Measurements from ENCODE around the gene BPIFB6.
"Not testable (repeated sequence)": the region's sequence is repeated elsewhere in the genome, so short reads cannot be mapped to it uniquely, and the experiment has no call there.

BPIFB6 gene

DNA sequence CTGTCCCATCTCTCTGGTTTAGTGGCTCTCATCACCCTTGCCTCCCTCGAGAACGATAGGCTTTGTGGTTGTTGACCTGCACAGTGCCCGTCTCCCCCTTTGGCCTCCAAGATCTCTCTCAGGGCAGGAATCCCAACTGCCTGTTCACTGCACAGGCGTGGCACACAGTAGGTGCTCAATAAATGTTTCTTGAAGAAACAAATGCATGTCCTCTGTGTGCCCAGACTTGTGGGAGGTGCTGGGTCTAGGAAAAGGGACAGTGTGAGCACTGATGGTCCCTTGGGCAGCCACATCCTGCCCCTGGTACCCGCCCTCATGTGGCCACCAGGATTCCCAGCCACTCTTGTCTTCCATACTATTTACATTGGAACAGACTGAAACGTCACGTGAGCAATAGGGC lies 2.6 kb upstream of the BPIFB6 start:
- no peak for DNase-seq (ENCODE audit: low read depth)

DNA sequence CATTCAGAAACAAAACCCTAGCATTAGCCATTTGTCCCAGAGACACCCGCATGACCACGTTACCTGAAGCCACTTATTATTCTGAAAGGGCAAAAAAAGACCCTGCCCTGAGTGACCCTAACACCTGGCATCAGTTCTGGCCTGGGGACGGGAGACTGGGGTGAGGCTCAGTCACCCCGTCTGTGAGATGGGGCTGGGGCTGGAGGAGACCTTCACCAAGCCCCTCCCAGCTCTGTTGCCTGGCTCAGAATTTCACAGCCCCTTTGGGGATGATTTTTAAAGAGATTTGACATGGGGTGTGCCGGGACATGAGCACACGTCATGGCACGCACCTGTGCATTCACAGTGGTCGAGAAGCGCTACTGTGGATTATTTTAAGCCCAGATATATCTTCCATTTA lies 1.4 kb upstream of the BPIFB6 start:
- no peak for DNase-seq (ENCODE audit: low read depth)

GRCh38 chr20:33030569-33030968 lies 879 bp upstream of the BPIFB6 start:
- no peak for DNase-seq (ENCODE audit: low read depth)

DNA sequence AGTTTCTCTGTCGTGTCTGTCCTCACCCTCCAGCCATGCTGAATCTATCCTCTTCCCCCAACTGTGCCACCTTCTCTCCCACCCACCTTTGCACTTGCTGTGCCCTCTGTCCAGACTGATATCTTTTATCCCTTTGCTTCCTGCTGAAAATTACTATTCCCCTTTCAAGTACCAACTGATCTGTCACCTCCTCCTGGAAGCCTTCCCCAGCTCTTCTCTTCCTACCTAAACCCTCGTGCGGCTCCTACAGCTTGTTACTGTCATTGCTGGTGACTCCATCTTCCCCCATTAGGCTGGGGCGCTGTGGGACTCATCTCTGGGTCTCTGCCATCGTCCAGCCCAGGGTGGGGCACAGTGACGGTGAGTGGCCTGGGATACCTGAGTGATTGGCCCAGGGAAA lies 1.1 kb downstream of the BPIFB6 start:
- DNase-seq (ENCODE audit: low read depth): no peak

- no peak for DNase-seq (ENCODE audit: low read depth)
Measured at GRCh38 chr20:33033381-33033780, 1.9 kb downstream of the BPIFB6 start.

DNA sequence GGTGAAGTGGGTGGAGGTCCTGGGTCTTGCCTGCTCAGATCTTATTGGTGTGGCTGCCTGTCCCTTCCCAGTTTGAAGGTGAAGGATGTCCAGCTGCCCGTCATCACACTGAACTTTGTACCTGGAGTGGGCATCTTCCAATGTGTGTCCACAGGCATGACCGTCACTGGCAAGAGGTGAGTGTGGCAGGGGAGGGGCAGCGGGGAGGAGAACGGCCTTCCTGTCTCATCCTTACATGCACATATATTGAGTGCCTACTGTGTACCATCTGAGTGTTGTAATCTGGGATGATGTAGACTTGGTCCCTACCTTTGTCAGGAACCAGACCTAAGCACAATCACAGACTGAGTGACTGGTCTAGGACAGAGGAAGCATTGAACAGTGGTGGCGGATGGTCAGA lies 2.7 kb downstream of the BPIFB6 start:
- DNase-seq (ENCODE audit: low read depth): no peak

DNA sequence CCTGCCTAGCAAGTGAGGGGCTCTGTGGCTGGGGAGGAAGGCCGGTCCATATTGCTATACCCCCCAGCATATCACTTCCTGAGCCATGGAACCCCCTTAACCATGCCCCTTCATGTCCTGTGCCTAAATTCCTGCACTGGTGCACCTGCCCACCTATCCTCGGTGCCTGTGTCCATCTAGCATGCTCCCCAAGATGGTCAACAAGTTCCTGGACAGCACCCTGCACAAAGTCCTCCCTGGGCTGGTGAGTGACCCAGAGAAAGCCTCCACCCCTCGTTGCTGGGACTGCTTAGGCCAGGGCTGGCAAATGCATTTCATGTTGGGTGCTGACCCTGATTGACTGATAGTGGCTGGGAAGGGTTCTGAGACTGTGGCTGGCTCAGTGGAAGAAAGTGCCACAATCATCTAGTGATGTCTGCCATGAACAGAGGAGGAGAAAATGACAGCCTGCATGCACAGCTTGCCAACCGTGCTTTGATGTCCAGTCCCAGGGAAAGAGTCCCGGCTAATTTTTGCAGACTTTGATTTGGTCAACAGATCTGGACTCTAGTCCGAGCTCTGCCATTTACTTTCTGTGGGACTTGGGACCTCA lies 3.5 kb downstream of the BPIFB6 start:
- no peak for DNase-seq (ENCODE audit: low read depth)

GRCh38 chr20:33037456-33037855 lies 6.0 kb downstream of the BPIFB6 start:
- DNase-seq (ENCODE audit: low read depth): no peak

DNA sequence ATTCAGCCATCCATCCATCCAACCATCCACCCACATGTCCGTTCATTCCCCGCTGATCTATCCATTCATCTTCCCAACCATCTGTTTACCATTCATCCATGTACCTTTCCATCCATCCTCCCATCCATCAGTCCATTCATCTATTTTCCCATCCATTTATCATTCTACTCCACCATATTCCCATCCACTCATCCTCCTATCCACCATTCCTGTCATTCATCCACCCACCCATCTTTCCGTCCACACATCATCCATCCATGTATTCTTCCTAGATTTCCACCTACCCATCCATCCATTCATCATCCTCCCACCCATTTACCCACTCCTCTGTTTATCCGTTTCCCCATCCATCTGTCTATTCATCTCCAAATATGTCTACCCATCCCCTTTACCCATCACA lies 6.8 kb downstream of the BPIFB6 start:
- DNase-seq (ENCODE audit: low read depth): no peak

DNA sequence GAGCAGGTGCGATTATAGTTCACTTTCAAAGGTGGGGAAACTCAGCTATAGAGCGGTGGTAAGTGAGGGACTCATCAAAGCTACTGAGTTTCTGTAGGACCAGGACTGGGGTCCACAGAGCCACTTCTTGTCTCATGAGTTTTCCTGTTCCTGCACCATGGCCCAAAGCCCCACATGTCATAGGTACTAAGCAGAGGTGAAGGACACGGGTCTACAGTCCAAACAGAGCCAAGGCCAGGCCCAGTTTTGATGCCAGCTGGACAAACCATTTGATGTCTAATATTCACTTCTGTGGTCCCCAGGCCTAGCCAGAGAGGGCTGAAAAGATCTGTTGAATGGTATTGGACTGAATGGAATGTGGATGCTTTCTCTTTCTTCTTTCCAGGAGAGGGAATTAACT lies 11.0 kb downstream of the BPIFB6 start:
- DNase-seq (ENCODE audit: low read depth): no peak

DNA sequence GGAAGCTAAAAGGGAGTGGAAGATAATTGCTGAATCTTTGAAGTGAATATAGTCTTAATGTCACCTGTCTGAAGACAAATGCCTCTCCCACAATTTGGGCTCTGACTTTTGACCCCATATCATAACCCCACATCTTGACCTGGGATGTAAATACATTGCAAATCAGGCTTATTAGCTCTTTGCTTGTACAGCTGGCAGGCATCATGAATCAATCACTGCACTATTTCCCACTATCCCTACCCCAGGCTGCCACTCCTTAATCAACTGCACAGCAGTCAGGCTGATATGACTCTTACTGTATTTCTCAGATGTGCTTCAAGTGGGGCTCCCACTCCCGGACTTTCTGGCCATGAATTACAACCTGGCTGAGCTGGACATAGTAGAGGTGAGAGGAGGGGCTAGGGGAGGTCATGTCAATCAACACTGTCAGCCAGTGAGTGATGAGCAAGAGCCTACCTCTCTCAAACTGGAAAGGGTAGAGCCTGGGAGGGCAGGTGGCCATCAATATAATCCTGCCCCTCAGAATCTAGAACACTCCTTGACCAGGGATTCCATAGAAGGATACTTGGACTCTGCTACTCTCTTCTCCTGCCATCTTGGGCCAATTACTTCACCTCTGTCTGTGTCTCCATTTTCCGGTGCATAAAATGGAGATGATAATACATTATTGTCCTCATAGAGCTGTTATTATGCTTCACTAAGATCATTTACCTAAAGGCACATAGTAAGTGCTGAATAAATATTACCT lies 11.7 kb downstream of the BPIFB6 start:
- DNase-seq (ENCODE audit: low read depth): no peak

- DNase-seq (ENCODE audit: low read depth): no peak
Measured at GRCh38 chr20:33043731-33044181, 12.3 kb downstream of the BPIFB6 start.

DNA sequence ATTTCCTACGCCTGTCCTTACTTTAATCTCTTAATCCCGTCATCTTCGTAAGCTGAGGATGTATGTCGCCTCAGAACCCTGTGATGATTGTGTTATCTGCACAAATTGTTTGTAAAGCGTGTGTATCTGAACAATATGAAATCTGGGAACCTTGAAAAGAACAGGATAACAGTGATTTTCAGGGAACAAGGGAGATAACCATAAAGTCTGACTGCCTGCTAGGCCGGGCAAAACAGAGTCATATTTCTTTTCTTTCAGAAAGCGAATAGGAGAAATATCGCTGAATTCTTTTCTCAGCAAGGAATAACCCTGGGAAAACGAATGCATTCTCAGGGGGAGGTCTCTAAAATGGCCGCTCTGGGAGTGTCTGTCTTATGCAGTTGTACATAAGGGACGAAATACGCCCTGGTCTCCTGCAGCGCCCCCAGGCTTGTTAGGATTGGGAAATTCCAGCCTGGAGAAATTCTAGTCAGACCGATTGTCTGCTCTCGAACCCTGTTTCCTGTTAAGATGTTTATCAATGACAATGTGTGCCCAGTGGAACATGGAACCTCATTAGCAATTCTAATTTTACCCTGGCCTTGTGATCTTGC lies 13.8 kb downstream of the BPIFB6 start:
- not testable (repeated sequence) for DNase-seq (ENCODE audit: low read depth)

DNA sequence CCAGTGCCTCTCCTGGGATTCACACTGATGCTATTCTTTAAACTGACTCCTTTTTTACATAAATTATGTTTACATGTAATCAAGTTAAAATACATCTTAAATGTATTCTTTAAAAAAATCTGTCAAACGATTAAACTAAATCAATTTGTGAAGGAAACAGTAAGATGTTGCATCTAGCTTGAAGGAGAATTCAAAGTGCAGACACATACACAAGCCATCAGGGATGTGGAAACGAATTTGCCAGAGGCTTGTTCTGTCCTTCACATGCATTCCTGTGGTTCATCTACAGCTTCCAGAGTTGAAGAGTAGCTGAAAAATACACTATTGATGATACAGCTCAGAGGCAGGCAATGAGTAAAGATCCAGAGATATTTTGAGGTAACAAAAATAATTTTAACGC lies 15.0 kb downstream of the BPIFB6 start:
- DNase-seq (ENCODE audit: low read depth): no peak

- DNase-seq (ENCODE audit: low read depth): no peak
Measured at GRCh38 chr20:33051333-33051732, 19.9 kb downstream of the BPIFB6 start.

DNA sequence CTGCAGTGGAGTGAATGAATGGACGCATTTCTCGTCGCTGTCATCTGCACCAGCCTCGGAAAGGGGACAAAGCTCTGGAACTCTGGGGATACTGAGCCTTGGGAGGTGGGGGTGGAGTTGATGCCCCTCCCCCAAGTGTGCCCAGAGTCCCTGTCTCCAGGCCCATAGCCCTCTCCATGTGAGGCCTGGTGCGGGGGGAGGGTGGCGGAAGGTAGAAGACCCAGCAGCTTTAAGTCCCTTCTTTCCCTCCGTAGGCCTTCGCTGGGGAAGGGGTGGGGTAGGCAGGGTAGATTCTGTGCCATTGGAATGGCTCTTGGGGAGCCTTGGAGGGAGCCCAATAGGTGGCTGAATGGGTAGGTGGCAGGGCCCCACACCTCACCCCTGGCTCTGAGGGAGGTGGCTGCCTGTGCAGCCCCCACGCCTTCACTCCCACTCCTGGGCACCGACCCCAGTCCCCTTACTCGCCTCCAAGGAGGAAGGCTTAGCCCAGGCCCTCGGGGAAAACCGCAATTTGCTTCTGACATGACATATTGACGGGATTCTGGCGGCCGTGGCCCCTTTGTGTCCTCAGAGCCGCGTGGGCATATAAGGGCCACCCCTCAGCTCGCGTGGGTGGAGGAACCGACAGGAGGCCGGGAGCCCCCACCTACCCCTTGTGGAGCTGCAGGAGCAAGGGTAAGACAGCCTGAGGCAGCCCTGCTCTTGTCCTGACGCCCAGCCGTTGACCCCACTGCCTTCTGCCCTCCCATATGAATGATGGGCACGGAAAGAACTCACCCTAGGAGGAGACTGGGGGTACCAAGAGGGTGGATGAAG lies 22.1 kb downstream of the BPIFB6 start, which contains the start of gene BPIFB3:
TSS of gene BPIFB3 (plus strand) at position 613 of the 816 bp plus-strand sequence. CDS start 1,533 bp downstream, outside the sequence.
- no peak for DNase-seq (ENCODE audit: low read depth)

DNA sequence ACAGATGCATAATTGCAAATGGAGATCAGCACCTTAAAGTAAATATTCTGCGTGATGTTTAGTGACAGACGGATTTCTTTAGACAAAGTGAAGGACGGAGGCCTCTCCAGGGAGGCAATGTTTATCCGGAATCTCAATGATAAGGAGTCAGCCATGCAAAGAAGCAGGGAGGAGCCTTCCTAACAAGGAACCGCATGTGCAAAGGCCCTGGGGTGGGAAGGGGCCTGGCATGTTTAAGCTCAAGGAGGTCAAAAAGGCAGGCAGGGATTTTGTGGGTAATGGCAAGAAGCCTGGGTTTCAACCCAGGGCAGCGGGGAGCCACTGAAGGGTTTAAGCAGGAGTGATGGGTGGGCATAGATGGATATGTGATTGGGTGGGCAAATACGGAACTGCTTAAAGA lies 22.9 kb downstream of the BPIFB6 start:
- DNase-seq (ENCODE audit: low read depth): no peak

- DNase-seq (ENCODE audit: low read depth): no peak
Measured at GRCh38 chr20:33054791-33055190, 23.3 kb downstream of the BPIFB6 start.

DNA sequence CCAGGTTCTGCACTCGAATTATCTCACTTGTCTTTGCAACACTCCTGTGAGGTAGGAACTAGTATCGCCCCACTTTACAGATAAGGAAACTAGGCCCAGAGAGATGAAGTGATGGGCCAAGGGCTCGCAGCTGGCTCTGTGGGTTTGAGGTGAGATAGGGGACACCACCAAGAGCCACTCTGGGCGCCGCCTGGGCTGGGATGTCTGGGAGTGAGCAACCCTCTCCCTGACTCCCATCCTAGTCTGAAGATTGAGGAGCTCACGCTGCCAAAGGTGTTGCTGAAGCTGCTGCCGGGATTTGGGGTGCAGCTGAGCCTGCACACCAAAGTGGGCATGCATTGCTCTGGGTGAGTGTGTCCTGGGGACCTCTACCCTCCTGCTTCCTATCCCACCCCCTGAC lies 27.7 kb downstream of the BPIFB6 start:
- DNase-seq (ENCODE audit: low read depth): no peak

DNA sequence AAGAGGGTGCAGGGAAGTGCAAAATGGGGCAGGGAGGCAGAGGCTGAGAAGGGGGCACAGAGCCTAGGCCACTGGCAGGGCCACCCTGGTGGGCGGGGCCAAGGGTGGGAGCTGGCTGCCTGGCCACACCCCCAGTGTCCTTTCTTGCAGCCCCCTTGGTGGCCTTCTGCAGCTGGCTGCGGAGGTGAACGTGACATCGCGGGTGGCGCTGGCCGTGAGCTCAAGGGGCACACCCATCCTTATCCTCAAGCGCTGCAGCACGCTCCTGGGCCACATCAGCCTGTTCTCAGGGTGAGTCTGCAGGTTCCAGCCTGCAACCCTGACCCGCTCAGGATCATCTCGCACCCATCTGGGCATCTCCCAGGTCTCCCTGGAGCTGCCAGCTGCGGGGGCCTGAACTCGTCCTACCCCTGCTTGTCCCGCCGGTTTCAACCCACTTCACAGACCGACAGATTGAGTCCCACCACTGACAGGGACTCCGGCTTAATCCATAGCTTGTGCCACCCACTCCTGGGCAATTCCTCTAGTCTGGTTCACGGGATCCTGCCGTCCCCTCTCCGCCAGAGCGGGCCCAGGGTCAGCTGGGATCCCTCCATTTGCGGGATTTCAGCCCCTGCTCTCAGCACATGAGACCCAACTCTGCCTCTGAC lies 28.4 kb downstream of the BPIFB6 start:
- DNase-seq (ENCODE audit: low read depth): no peak

DNA sequence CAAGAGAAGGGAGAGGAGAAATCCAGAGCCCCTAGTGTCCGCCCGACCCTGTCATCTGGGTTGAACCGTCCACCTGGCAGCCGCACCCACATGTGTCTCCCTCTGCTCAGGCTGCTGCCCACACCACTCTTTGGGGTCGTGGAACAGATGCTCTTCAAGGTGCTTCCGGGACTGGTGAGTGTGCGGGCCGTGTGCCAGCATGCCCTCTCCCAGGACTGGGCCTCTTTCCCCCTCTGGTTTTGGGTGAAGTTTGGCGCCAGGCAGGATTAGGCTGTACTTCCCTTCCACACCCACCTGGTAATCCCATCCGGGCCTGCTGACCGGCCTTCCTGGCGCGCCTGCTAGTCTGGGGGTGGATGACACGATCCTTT lies 30.2 kb downstream of the BPIFB6 start:
- DNase-seq (ENCODE audit: low read depth): no peak
